ENCODE data around the gene EPM2AIP1. TPM values are rescaled to one million over a fixed set of nuclear protein-coding genes. Genes with fewer than 3 reads are reported as not detected.
"Not testable (repeated sequence)": the region's sequence is repeated elsewhere in the genome, so short reads cannot be mapped to it uniquely, and the experiment has no call there.

The EPM2AIP1 gene
- total and polyA plus RNA-seq, 2 experiments from 2014 or later, result 7.5 to 20.2 TPM

DNA sequence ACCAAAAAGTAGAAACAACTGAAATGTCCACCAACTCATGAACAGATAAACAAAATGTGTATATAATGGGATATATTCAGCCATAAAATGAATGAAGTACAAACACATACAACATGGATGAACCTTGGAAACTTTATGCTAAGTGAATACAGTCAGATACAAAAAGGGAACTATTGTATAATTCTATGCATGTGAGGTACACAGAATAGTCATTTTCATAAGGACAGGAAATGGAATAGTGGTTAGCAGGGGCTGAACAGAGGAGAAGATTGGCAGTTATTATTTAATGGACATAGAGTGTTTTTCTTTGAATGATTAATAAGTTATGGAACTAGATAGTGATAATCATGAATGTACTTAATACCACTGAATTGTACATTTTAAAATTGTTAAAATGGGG, 28.1 kb downstream of the EPM2AIP1 start:
- in situ Hi-C loops (cut with MboI), result no loop called here

GRCh38 chr3:36964331-36964730, 28.6 kb downstream of the EPM2AIP1 start:
- no peak overlapping the region for H3K4me2 ChIP-seq (ENCODE audit: unreplicated experiment)
- TF ChIP-seq EZH2 (IDR thresholded peaks at IDR 0.05; ENCODE audit: insufficient read depth, poor library complexity, severe bottlenecking) (no peak), EZH2phosphoT487 (IDR thresholded peaks at IDR 0.05; ENCODE audit: insufficient read depth, low read depth) (no peak)
- no peaks in the 10 kb centered on the region for H3K79me2 ChIP-seq (ENCODE audit: insufficient read depth)
- no peaks in the 10 kb centered on the region for H3K4me1 ChIP-seq (ENCODE audit: insufficient read depth)
- no peaks in the 10 kb centered on the region for H3K9me2 ChIP-seq (ENCODE audit: insufficient read depth)
- WGBS, 2 experiments (ENCODE audit: low coverage in 1 of 2, low lambda C conversion rate in 2 of 2, missing lambda C conversion rate in 2 of 2), result 75 to 81% methylated on average over 1 of the region's 1 CpG
- H3K27me3 ChIP-seq (replicated peaks; ENCODE audit: insufficient read depth), result no peaks in the 10 kb centered on the region
- no peak for DNase-seq
- H2AFZ ChIP-seq, result no peak overlapping the region
- H3K9me3 ChIP-seq (ENCODE audit: low read depth), result no peaks in the 10 kb centered on the region
- in situ Hi-C loops (cut with MboI), result no loop called here
- H3K36me3 ChIP-seq (ENCODE audit: low read depth), result no peaks in the 10 kb centered on the region
- no peak overlapping the region for H3K9ac ChIP-seq
- H3K4me3 ChIP-seq, result no peak overlapping the region
- no peaks in the 10 kb centered on the region for H4K20me1 ChIP-seq (ENCODE audit: insufficient read depth)
- no peak overlapping the region for H3K27ac ChIP-seq
- no peaks in the 10 kb centered on the region for H3F3A ChIP-seq (ENCODE audit: insufficient read depth)

More for the DNA sequence above, 28.1 kb downstream of the EPM2AIP1 start:
- Histone ChIP-seq H3K9ac (no peak overlapping the region), H2AFZ (no peak overlapping the region), H3K27me3 (replicated peaks; ENCODE audit: insufficient read depth) (no peaks in the 10 kb centered on the region), H4K20me1 (ENCODE audit: insufficient read depth) (no peaks in the 10 kb centered on the region), H3K36me3 (ENCODE audit: low read depth) (no peaks in the 10 kb centered on the region), H3K4me2 (ENCODE audit: unreplicated experiment) (no peak overlapping the region), H3K9me3 (ENCODE audit: low read depth) (no peaks in the 10 kb centered on the region), H3K27ac (no peak overlapping the region), H3F3A (ENCODE audit: insufficient read depth) (no peaks in the 10 kb centered on the region), H3K9me2 (ENCODE audit: insufficient read depth) (no peaks in the 10 kb centered on the region), H3K4me1 (ENCODE audit: insufficient read depth) (0 out of 2 replicates have a peak, but pooled peaks cover 3% of the 10 kb centered on the region), H3K4me3 (no peak overlapping the region), H3K79me2 (ENCODE audit: insufficient read depth) (no peaks in the 10 kb centered on the region)
- DNase-seq, result no peak
- no peak for TF ChIP-seq EZH2phosphoT487 (IDR thresholded peaks at IDR 0.05; ENCODE audit: insufficient read depth, low read depth)

DNA sequence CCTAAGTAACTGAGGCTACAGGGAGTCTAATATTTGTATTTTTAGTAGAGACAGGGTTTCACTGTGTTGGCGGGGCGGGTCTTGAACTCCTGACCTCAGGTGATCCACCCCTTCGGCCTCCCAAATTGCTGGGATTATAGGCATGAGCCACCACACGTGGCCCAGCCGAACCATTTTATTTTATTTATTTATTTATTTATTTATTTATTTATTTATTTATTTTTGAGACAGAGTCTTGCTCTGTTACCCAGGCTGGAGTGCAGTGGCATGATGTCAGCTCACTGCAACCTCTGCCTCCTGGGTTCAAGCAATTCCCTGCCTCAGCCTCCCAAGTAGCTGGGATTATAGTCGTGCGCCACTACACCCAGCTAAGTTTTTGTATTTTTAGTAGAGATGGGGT, 29.9 kb downstream of the EPM2AIP1 start:
- H2AFZ ChIP-seq; H3K27ac ChIP-seq; H3K4me3 ChIP-seq; H3K27me3 ChIP-seq (replicated peaks; ENCODE audit: insufficient read depth); in situ Hi-C loops (cut with MboI); H3F3A ChIP-seq (ENCODE audit: insufficient read depth); H4K20me1 ChIP-seq (ENCODE audit: insufficient read depth); H3K4me1 ChIP-seq (ENCODE audit: insufficient read depth); H3K4me2 ChIP-seq (ENCODE audit: unreplicated experiment); H3K79me2 ChIP-seq (ENCODE audit: insufficient read depth); DNase-seq; H3K36me3 ChIP-seq (ENCODE audit: low read depth); H3K9me3 ChIP-seq (ENCODE audit: low read depth); H3K9ac ChIP-seq; H3K9me2 ChIP-seq (ENCODE audit: insufficient read depth): not testable (repeated sequence)
- 87 to 91% methylated on average over 7 of the region's 7 CpGs for WGBS, 2 experiments (ENCODE audit: low coverage in 1 of 2, low lambda C conversion rate in 2 of 2, missing lambda C conversion rate in 2 of 2)

GRCh38 chr3:36960502-36960901, 32.4 kb downstream of the EPM2AIP1 start:
- peaks cover 14% of the 10 kb centered on the region for H3K4me1 ChIP-seq (ENCODE audit: insufficient read depth)
- H3K27me3 ChIP-seq (replicated peaks; ENCODE audit: insufficient read depth), result no peaks in the 10 kb centered on the region
- H3K27ac ChIP-seq, result no peak overlapping the region
- no peaks in the 10 kb centered on the region for H3K9me2 ChIP-seq (ENCODE audit: insufficient read depth)
- H3K9ac ChIP-seq, result no peak overlapping the region
- TF ChIP-seq EZH2 (IDR thresholded peaks at IDR 0.05; ENCODE audit: insufficient read depth, poor library complexity, severe bottlenecking) (no peak), EZH2phosphoT487 (IDR thresholded peaks at IDR 0.05; ENCODE audit: insufficient read depth, low read depth) (no peak)
- 66 to 71% methylated on average over 4 of the region's 4 CpGs for WGBS, 2 experiments (ENCODE audit: low coverage in 1 of 2, low lambda C conversion rate in 2 of 2, missing lambda C conversion rate in 2 of 2)
- no peak overlapping the region for H2AFZ ChIP-seq
- no peak overlapping the region for H3K4me2 ChIP-seq (ENCODE audit: unreplicated experiment)
- in situ Hi-C loops (cut with MboI), result no loop called here
- H3K79me2 ChIP-seq (ENCODE audit: insufficient read depth), result no peaks in the 10 kb centered on the region
- H3F3A ChIP-seq (ENCODE audit: insufficient read depth), result peaks cover 11% of the 10 kb centered on the region
- no peak overlapping the region for H3K4me3 ChIP-seq
- H4K20me1 ChIP-seq (ENCODE audit: insufficient read depth), result no peaks in the 10 kb centered on the region
- H3K9me3 ChIP-seq (ENCODE audit: low read depth), result no peaks in the 10 kb centered on the region
- DNase-seq, result no peak
- no peaks in the 10 kb centered on the region for H3K36me3 ChIP-seq (ENCODE audit: low read depth)

DNA sequence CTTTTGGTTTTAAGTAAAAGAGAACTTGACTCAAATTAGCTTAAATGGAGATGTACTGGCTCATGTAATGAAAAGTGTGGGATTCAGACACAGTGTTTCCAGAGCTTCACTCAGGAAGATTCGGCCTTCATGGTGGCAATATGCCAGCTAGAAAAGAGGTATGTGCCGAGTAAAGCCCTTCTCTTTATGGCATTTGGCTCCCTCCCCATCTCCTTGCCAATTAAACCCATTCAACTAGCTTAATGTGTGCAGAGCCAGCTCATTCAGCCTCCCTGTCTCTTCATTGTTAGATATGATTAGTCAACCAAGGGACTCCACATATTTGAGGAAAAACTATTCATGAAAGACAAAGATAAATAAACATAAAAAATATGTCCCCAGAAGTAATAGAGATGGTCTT, 33.1 kb downstream of the EPM2AIP1 start:
- no peaks in the 10 kb centered on the region for H3K9me3 ChIP-seq (ENCODE audit: low read depth)
- no peaks in the 10 kb centered on the region for H3K36me3 ChIP-seq (ENCODE audit: low read depth)
- H3K4me2 ChIP-seq (ENCODE audit: unreplicated experiment), result no peak overlapping the region
- 56 to 58% methylated on average over 2 of the region's 2 CpGs for WGBS, 2 experiments (ENCODE audit: low coverage in 1 of 2, low lambda C conversion rate in 2 of 2, missing lambda C conversion rate in 2 of 2)
- H3K4me1 ChIP-seq (ENCODE audit: insufficient read depth), result peaks cover 14% of the 10 kb centered on the region
- H4K20me1 ChIP-seq (ENCODE audit: insufficient read depth), result no peaks in the 10 kb centered on the region
- H3K9ac ChIP-seq, result no peak overlapping the region
- H3K4me3 ChIP-seq, result no peak overlapping the region
- in situ Hi-C loops (cut with MboI), result no loop called here
- H3K27ac ChIP-seq, result no peak overlapping the region
- H2AFZ ChIP-seq, result no peak overlapping the region
- H3K9me2 ChIP-seq (ENCODE audit: insufficient read depth), result no peaks in the 10 kb centered on the region
- no peak for DNase-seq
- no peak for TF ChIP-seq EZH2 (IDR thresholded peaks at IDR 0.05; ENCODE audit: insufficient read depth, poor library complexity, severe bottlenecking)
- no peak for TF ChIP-seq EZH2phosphoT487 (IDR thresholded peaks at IDR 0.05; ENCODE audit: insufficient read depth, low read depth)
- H3K27me3 ChIP-seq (replicated peaks; ENCODE audit: insufficient read depth), result no peaks in the 10 kb centered on the region
- no peaks in the 10 kb centered on the region for H3K79me2 ChIP-seq (ENCODE audit: insufficient read depth)
- H3F3A ChIP-seq (ENCODE audit: insufficient read depth), result peaks cover 11% of the 10 kb centered on the region
